DOHH2 (cell line): ENCODE results near the gene HOXA6.

Experiments used
- H3F3A ChIP-seq: fragments of 200-600 bp; sonication (generic), shearing (Covaris generic); 2 replicates; pipeline ENCODE4 v1.6.0; 2016; ENCODE audit warnings: antibody characterized with exemption, mild to moderate bottlenecking; ENCODE audit not compliant: control insufficient read depth, insufficient read depth
- H3K27ac ChIP-seq: fragments of 200-600 bp; sonication (generic); 2 replicates; pipeline ENCODE4 v1.5.1; 2014; ENCODE audit warnings: low read depth, mild to moderate bottlenecking, low read length, moderate library complexity
- H3K27me3 ChIP-seq: fragments of 200-600 bp; sonication (generic); 2 replicates; pipeline ENCODE4 v1.6.1; 2014; ENCODE audit warnings: mild to moderate bottlenecking, low read length, mixed read lengths; ENCODE audit not compliant: control insufficient read depth
- H3K36me3 ChIP-seq: fragments of 200-600 bp; sonication (generic); 2 replicates; pipeline ENCODE4 v1.6.1; 2014; ENCODE audit warnings: mild to moderate bottlenecking, low read length, moderate library complexity, mixed read lengths; ENCODE audit not compliant: control insufficient read depth
- H3K4me1 ChIP-seq: fragments of 200-600 bp; sonication (generic); 2 replicates; pipeline ENCODE4 v1.6.1; 2014; ENCODE audit warnings: mild to moderate bottlenecking, low read length, mixed read lengths; ENCODE audit not compliant: control insufficient read depth
- H3K4me2 ChIP-seq: fragments of 200-600 bp; sonication (generic); 2 replicates; pipeline ENCODE4 v1.6.0; 2014; ENCODE audit warnings: mild to moderate bottlenecking, low read length, moderate library complexity
- H3K4me3 ChIP-seq: fragments of 200-600 bp; sonication (generic); 2 replicates; pipeline ENCODE4 v1.5.1; 2014; ENCODE audit warnings: mild to moderate bottlenecking, low read length, mixed read lengths
- H3K79me2 ChIP-seq: fragments of 200-600 bp; sonication (generic); 2 replicates; pipeline ENCODE4 v1.6.1; 2014; ENCODE audit warnings: mild to moderate bottlenecking, low read length, mixed read lengths; ENCODE audit not compliant: control insufficient read depth
- H3K9me2 ChIP-seq: fragments of 200-600 bp; sonication (generic); replicated peaks from 2 replicates; pipeline ENCODE4 v1.6.1; 2014; ENCODE audit warnings: mild to moderate bottlenecking, low read length, mixed read lengths; ENCODE audit not compliant: control insufficient read depth
- H3K9me3 ChIP-seq: fragments of 200-600 bp; sonication (generic); 2 replicates; pipeline ENCODE4 v1.6.1; 2014; ENCODE audit warnings: antibody characterized with exemption, low read length, mixed read lengths; ENCODE audit not compliant: control insufficient read depth, insufficient read depth
- H4K20me1 ChIP-seq: fragments of 200-600 bp; sonication (generic); 2 replicates; pipeline ENCODE4 v1.6.0; 2014; ENCODE audit warnings: low read depth, mild to moderate bottlenecking, antibody characterized with exemption, low read length, moderate library complexity; ENCODE audit not compliant: control insufficient read depth, insufficient read depth
- CTCF ChIP-seq: fragments of 200-600 bp; sonication (generic); IDR thresholded peaks from one replicate; pipeline ENCODE4 v1.5.1; 2014; ENCODE audit warnings: antibody characterized with exemption, mild to moderate bottlenecking, low read depth, low read length; ENCODE audit not compliant: poor library complexity, severe bottlenecking
- EZH2phosphoT487 ChIP-seq: fragments of 200-600 bp; sonication (generic); IDR thresholded peaks from 2 replicates; pipeline ENCODE4 v1.6.1; 2017; ENCODE audit warnings: borderline replicate concordance, mild to moderate bottlenecking, antibody characterized with exemption, low read length, moderate library complexity, mixed read lengths

Gene HOXA6

DNA sequence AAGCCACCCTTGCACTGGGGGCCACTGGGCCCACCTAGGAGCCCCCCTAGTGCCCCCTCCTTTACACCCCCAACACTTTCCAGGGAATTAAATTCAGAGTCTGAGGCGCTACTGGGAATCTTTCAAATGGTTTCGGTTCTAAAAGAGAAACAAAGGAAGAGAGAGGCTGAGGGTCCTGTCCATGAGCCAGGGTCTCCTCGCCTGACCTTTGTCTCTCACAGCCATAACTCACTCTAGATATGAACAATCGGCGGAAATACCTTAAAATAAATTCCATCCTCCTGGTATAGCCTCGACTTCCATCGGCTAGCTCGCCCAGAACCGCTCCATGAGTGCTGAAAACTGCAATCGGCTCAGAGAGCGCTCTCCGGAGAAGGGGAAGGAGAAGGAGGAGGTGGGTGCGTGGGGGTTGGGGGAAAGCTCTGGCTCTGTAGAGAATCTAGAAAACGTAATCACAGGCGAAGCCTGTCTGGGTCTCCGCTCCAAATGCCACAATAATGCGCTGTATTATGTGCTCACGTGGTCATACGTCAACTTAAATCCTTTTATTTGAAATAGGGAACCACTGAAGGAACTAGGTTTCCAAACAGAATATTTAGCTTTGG, 29.6 kb downstream of the HOXA6 start:
- no peak overlapping the region for H3K4me3 ChIP-seq
- TF ChIP-seq CTCF (no peak), EZH2phosphoT487 (no peak)
- no peaks in the 10 kb centered on the region for H3F3A ChIP-seq
- H3K27ac ChIP-seq = no peak overlapping the region
- H3K9me2 ChIP-seq = no peaks in the 10 kb centered on the region
- H4K20me1 ChIP-seq = no peaks in the 10 kb centered on the region
- H3K27me3 ChIP-seq = no peaks in the 10 kb centered on the region
- H3K4me2 ChIP-seq = no peak overlapping the region
- H3K4me1 ChIP-seq = no peaks in the 10 kb centered on the region
- no peaks in the 10 kb centered on the region for H3K79me2 ChIP-seq
- no peaks in the 10 kb centered on the region for H3K36me3 ChIP-seq
- H3K9me3 ChIP-seq = no peaks in the 10 kb centered on the region

GRCh38 chr7:27116962-27117886, 30.4 kb downstream of the HOXA6 start:
- no peak overlapping the region for H3K27ac ChIP-seq
- no peaks in the 10 kb centered on the region for H3K4me1 ChIP-seq
- no peaks in the 10 kb centered on the region for H3F3A ChIP-seq
- no peak overlapping the region for H3K4me3 ChIP-seq
- no peaks in the 10 kb centered on the region for H3K9me3 ChIP-seq
- H3K36me3 ChIP-seq = no peaks in the 10 kb centered on the region
- TF ChIP-seq CTCF (no peak), EZH2phosphoT487 (no peak)
- no peaks in the 10 kb centered on the region for H3K27me3 ChIP-seq
- no peak overlapping the region for H3K4me2 ChIP-seq
- H3K79me2 ChIP-seq = no peaks in the 10 kb centered on the region
- no peaks in the 10 kb centered on the region for H4K20me1 ChIP-seq
- no peaks in the 10 kb centered on the region for H3K9me2 ChIP-seq

DNA sequence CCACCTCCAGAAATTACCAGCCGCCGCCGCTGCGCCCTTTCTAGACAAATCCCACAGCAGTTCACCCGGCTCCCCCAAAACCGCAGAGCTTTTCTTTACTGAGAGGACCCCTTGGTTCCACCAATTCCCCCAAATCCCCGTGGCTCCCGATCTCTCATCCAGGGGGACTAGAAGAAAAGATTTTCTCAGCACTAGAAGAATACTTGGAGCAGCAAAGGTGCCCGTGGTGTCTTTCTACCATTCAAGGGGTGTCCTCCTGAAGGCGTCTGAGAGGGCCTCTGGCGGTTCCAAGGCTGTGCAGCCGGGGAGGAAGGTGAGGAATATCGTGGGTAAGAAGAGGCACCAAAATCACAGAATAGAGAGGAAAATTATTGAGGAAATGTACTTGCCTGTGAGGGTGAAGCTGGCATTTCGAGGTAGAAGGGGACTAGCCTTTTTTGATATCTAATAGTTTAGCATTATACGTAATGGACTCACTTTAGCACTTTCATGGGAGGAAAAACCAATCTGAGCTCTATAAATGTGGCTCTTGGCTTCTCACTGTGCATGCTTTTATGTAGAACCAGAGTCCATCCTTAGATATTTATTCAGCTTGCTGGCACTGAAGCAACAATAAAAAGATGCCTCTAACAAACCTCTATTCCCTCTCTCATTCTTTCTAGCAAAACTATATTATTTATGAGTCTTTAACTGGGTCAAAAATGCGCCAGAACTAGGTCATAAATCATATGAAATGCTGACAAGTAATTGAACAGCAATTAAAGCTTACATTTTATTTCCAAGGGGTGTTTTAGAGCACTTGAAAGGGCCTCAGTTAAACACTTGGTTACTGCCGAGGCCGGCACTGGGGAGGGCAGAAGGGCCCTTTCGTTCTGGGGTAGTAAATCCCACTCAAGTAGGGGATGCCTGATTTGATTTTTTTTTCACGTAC, 31.3 kb downstream of the HOXA6 start:
- TF ChIP-seq EZH2phosphoT487 (no peak), CTCF (no peak)
- Histone ChIP-seq H3F3A (no peaks in the 10 kb centered on the region), H3K27ac (no peak overlapping the region), H3K36me3 (no peaks in the 10 kb centered on the region), H3K27me3 (no peaks in the 10 kb centered on the region), H3K9me3 (no peaks in the 10 kb centered on the region), H4K20me1 (no peaks in the 10 kb centered on the region), H3K4me1 (no peaks in the 10 kb centered on the region), H3K4me2 (no peak overlapping the region), H3K4me3 (no peak overlapping the region), H3K79me2 (no peaks in the 10 kb centered on the region), H3K9me2 (no peaks in the 10 kb centered on the region)
